ENCODE results near the gene ZC3H4.

DNA sequence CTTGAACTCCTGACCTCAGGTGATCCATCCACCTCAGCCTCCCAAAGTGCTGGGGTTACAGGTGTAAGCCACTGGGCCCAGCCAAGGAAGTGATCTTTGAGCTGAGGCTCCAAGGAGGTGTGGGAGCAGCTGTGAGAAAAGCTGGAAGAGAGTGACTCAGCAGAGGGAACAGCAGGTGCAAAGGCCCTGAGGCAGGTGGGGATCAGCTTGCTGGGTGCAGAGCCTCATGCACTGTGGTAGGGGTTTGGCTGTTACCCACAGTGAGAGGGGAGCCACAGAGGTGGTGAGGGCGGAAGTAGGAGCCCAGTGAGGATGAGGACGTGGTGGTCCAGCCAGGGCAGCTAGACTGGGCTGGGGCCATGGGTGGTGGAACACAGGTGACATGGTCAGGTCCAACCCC is 87.4 kb downstream of the ZC3H4 start:
- TF ChIP-seq, protein P1, sequence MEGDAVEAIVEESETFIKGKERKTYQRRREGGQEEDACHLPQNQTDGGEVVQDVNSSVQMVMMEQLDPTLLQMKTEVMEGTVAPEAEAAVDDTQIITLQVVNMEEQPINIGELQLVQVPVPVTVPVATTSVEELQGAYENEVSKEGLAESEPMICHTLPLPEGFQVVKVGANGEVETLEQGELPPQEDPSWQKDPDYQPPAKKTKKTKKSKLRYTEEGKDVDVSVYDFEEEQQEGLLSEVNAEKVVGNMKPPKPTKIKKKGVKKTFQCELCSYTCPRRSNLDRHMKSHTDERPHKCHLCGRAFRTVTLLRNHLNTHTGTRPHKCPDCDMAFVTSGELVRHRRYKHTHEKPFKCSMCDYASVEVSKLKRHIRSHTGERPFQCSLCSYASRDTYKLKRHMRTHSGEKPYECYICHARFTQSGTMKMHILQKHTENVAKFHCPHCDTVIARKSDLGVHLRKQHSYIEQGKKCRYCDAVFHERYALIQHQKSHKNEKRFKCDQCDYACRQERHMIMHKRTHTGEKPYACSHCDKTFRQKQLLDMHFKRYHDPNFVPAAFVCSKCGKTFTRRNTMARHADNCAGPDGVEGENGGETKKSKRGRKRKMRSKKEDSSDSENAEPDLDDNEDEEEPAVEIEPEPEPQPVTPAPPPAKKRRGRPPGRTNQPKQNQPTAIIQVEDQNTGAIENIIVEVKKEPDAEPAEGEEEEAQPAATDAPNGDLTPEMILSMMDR (IDR thresholded peaks at IDR 0.05), result no peak
- TF ChIP-seq POLR2A (IDR thresholded peaks at IDR 0.05), result no peak

All from adrenal gland (tissue), 5 donors.